ENCODE measurements around the gene OBSCN.

DNA sequence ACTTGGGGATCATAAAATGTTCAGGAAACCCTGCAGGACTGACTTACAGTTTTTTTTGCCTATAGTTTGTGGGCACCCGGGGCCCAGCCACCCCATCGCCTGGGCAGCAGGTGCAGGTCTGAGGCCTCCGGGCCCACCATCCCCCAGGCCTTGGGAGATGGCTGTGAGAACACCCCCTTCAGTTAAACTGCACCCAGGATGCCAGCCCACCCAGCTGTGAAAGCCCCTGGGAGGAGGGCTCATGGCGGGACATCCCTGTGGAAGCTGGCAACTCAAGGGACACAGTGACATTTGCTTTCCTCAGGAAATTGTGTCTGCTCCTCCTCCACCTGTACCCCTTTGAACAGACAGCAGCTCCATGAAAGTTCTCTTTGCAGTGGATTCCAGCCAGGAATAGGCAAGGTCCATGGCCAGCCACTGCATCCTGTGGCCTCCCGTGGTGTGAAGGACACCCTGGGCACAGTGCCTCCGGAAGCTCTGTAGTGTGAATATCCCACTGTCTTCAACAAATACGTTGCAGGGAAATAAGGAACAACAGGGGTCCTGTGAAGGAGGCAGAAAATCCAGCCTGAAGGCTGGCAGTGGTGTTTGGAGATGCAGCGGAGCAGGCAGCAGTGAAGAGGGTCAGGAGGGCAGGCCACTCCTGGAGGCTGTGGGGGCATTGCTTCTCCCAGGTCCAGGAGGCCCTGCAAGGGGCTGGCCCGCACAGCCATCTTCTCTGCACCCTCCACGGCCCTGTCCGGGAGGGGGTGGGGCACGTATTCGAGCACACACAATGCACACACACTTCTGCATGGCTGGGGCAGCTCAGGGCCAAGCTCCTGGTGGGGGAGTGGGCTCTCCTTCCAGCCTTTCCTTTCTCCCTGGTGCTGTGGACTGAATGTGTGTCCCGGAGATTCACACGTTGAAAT lies 2.1 kb upstream of the OBSCN start:
- TF ChIP-seq, protein P1, sequence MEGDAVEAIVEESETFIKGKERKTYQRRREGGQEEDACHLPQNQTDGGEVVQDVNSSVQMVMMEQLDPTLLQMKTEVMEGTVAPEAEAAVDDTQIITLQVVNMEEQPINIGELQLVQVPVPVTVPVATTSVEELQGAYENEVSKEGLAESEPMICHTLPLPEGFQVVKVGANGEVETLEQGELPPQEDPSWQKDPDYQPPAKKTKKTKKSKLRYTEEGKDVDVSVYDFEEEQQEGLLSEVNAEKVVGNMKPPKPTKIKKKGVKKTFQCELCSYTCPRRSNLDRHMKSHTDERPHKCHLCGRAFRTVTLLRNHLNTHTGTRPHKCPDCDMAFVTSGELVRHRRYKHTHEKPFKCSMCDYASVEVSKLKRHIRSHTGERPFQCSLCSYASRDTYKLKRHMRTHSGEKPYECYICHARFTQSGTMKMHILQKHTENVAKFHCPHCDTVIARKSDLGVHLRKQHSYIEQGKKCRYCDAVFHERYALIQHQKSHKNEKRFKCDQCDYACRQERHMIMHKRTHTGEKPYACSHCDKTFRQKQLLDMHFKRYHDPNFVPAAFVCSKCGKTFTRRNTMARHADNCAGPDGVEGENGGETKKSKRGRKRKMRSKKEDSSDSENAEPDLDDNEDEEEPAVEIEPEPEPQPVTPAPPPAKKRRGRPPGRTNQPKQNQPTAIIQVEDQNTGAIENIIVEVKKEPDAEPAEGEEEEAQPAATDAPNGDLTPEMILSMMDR (conservative IDR thresholded peaks at IDR 0.05; ENCODE audit: low read length) = no peak
- TF ChIP-seq EZH2phosphoT487 (IDR thresholded peaks at IDR 0.05; ENCODE audit: borderline replicate concordance) = no peak
